ENCODE results near the gene PPP2CA. TPM values are rescaled to one million over a fixed set of nuclear protein-coding genes. Genes with fewer than 3 reads are reported as not detected.
A peak's percentile ranks its signal among the peaks of the same experiment; 100 is the strongest.
"Not testable (repeated sequence)": the region's sequence is repeated elsewhere in the genome, so short reads cannot be mapped to it uniquely, and the experiment has no call there.

The PPP2CA gene
- total RNA-seq, 1 donor = 76.6 TPM

GRCh38 chr5:134161513-134162395 lies 64.1 kb downstream of the PPP2CA start:
- no peak overlapping the region for H3K4me3 ChIP-seq (ENCODE audit: low read depth, low read length)
- TF ChIP-seq CTCF (IDR thresholded peaks at IDR 0.05; ENCODE audit: insufficient read depth, low read length) = no peak
- no peak for DNase-seq (ENCODE audit: low read depth)

- no peak for TF ChIP-seq CTCF (IDR thresholded peaks at IDR 0.05; ENCODE audit: insufficient read depth, low read length)
- H3K4me3 ChIP-seq (ENCODE audit: low read depth, low read length) = no peak overlapping the region
- no peak for DNase-seq (ENCODE audit: low read depth)
These were observed 72.2 kb downstream of the PPP2CA start for GRCh38 chr5:134153657-134154056.

- H3K4me3 ChIP-seq (ENCODE audit: low read depth, low read length) = no peak overlapping the region
- no peak for DNase-seq (ENCODE audit: low read depth)
- TF ChIP-seq CTCF (IDR thresholded peaks at IDR 0.05; ENCODE audit: insufficient read depth, low read length) = no peak
These were observed 72.6 kb downstream of the PPP2CA start for GRCh38 chr5:134153241-134153640.

- peak; percentile 25 for DNase-seq (ENCODE audit: low read depth)
- H3K4me3 ChIP-seq (ENCODE audit: low read depth, low read length) = not testable (repeated sequence)
These were observed 73.6 kb downstream of the PPP2CA start for GRCh38 chr5:134152173-134152832.

GRCh38 chr5:134151723-134152122 lies 74.2 kb downstream of the PPP2CA start:
- H3K4me3 ChIP-seq (ENCODE audit: low read depth, low read length) = no peak overlapping the region
- no peak for TF ChIP-seq CTCF (IDR thresholded peaks at IDR 0.05; ENCODE audit: insufficient read depth, low read length)
- DNase-seq (ENCODE audit: low read depth) = no peak

- H3K4me3 ChIP-seq (ENCODE audit: low read depth, low read length) = no peak overlapping the region
- TF ChIP-seq CTCF (IDR thresholded peaks at IDR 0.05; ENCODE audit: insufficient read depth, low read length) = no peak
- no peak for DNase-seq (ENCODE audit: low read depth)
These were observed 76.1 kb downstream of the PPP2CA start for GRCh38 chr5:134149571-134150303.

Data from fibroblast of the aortic adventitia (primary cell).